H7 (cell line): ENCODE results near the gene NUDT3. TPM values are rescaled to one million over a fixed set of nuclear protein-coding genes. Genes with fewer than 3 reads are reported as not detected.

Source experiments
- DNase-seq: peaks from one replicate; pipeline ENCODE4 v3.0.0; 2012
- H3K27me3 ChIP-seq: 2 replicates; pipeline ENCODE4 v1.6.0; 2011; ENCODE audit warnings: mild to moderate bottlenecking, low read length; ENCODE audit not compliant: control insufficient read depth, insufficient read depth
- H3K36me3 ChIP-seq: replicated peaks from 2 replicates; pipeline ENCODE4 v1.5.1; 2011; ENCODE audit warnings: low read length; ENCODE audit not compliant: control insufficient read depth, insufficient read depth
- H3K4me3 ChIP-seq: 2 replicates; pipeline ENCODE4 v1.5.1; 2011; ENCODE audit warnings: low read depth, mild to moderate bottlenecking, control low read depth, low read length, moderate library complexity; ENCODE audit not compliant: insufficient read depth
- total RNA-seq: library from RNA; depleted of rRNA; stranded (reverse); fragments of >200 nt; shearing (Covaris generic); gene quantifications from 2 replicates; pipeline ENCODE4 v1.2.3, GENCODE V29; 2014

NUDT3 gene
- total RNA-seq, 1 experiment from 2014 or later: 28.0 TPM

DNA sequence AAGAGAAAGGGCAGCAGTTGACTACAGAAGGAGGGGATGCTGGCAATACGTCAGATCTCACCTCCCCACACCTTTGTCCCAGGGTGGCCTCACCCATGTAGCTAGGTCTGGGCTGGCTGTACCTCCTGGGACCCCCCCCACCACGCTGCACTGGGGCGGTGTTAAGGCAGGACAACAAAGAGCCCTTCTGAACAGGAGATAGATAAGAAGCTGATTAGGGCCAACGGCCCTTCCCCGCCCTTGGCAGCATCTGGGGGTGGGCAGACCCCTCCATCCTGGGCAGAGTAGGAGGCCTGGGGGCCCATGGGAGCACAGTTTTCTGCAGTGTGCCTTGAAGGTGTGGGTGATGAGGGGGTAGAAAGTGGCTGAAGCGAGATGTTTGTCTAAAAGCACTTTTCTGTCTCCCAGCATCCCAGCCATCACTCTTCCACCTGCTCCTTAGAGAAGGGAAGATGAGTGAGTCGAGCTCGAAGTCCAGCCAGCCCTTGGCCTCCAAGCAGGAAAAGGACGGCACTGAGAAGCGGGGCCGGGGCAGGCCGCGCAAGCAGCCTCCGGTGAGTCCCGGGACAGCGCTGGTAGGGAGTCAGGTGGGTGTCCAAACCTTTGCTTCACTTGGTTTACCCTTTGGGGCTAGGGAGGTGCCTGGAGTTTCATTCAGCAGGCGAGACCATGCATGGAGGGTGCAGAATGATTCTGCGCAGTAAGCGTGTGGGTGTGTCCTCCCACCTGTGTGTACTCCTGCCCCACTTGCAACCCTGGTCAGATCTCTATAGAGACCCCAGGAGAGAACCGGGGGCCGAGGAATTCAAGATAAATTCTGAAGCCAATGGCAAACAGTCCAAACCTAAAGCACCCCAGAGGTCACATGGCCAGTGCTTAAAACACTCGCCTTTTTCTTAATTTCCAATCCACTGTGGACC lies 151.9 kb downstream of the NUDT3 start:
- DNase-seq: peak; percentile 41
- H3K27me3 ChIP-seq: no peaks in the 10 kb centered on the region
- no peak overlapping the region for H3K4me3 ChIP-seq
- peaks cover 52% of the 10 kb centered on the region for H3K36me3 ChIP-seq

DNA sequence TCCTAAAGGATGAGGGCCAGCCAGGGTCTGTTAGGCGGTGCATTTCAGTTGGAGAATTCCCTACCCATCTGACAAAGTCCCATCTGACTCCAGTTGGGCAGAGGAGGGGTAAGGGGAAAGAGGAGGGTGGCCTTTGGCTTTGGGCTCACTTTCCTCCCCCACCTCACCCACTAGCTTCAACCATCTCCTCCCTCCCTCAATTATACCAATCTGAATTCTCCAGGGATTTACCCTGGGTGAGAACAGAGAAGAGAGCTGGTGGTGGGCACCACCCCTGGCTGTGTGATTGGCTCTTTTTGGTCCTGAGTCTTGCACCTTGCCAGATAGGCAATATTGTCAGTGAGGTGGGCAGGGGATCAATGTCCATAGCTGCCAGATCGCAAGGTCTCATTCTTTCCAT lies 152.6 kb downstream of the NUDT3 start:
- H3K27me3 ChIP-seq: no peaks in the 10 kb centered on the region
- peak; percentile 28 for DNase-seq
- peaks cover 52% of the 10 kb centered on the region for H3K36me3 ChIP-seq
- H3K4me3 ChIP-seq: 0 out of 2 replicates have a peak overlapping the region, but pooled peaks have one; percentile 2

DNA sequence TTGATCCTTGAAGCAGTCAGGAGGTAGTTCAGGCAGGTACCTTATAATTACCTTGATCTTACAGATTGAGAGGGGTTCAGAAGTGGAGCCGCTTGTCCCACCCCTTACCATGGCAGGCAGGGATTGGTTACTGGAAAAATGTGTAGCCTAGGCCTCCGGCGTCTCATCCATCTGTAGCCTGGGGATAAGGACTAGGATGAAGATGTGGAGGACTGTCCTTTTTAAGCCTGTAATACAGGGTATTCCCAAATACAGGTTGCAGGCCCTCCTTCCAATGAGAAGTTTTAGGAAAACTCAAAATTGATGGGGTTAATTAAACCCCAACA lies 153.0 kb downstream of the NUDT3 start:
- Histone ChIP-seq H3K36me3 (peaks cover 51% of the 10 kb centered on the region), H3K27me3 (no peaks in the 10 kb centered on the region), H3K4me3 (0 out of 2 replicates have a peak overlapping the region, but pooled peaks have one; percentile 1)
- peak; percentile 50 for DNase-seq

DNA sequence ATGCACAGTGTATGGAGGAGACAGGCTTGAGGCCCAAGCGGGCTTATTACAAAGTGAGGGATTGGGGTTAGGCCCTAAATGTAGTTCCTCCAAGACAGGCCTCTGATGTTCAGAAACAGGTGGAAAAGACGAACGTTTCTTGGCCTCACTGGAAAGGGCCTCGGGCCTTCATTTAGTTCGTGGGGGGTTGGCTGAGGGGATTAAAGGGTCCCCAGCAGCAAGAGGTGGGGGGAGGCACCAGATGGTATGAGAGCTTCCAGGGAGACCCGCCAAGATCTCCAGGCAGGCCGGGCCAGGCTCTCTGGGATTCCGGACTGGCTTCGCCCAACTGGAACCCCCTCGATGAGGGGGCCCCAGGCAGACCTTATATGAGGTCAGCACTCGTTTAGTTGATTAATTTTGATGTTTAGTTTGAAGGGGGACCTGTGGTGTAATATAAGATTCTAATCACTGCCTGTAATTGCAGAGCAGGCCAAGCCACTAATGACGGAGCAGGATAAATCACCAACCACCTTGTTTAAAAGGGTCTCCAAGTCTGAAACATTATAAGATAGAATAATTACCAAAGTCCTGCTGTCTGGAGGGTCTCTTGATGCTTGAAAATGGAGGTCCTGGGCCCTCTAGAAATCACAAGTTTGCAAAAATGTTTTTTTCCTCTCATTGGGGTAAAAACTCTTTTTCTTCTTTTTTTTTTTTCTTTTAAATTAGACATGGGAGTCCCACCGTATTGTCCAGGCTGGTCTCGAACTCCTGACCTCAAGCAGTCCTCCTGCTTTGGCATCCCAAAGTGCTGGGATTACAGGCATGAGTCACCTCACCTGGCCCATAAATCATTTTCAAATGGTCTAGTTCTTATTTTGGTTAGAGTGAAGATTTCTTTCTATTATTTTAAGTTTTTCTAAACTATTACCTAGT lies 153.6 kb downstream of the NUDT3 start:
- DNase-seq: peak; percentile 60
- peaks cover 46% of the 10 kb centered on the region for H3K36me3 ChIP-seq
- no peaks in the 10 kb centered on the region for H3K27me3 ChIP-seq
- H3K4me3 ChIP-seq: peak overlapping the region; percentile 95

DNA sequence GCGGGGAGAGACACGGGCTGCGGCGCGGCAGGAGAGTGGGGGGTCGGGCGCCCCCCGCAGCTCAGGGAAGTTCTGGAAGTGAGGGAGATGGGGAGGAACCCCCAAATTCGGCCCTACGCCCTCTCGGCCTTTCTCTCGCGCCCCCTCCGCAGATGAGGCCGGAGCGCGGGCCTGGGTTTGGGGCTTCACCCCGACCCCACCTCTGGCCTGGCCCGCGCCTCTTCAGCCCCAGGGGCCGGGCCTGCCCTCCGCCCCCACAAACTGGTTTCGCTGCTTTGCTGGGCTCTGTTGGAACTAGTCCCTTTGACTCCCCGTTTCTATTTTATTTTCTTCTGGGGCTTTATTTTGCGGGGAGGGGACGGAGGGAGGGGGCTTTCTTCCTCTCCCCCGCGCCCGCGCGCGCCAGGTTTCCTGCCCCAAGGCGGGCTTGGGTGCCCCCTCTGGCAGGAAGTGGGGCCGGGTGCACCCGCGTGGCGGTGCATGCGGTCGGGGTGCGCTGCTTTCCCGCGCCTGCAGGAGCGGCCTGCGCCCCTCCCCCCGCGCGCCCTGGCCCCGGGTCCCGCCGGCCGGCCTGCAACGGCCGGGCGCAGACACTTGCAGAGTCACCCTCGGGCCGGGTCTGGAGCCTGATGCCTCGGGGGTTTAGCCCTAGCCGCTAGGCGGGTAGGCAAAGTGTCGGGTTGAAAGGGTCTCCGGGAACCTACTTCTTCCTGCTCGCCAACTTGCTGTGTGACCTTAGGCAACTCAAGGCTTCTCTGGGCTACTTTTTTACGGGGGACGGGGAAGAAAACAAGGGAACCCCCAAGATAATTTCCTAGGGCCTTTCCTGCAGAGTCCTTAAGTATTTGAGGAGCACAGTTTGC lies 154.5 kb downstream of the NUDT3 start:
- H3K4me3 ChIP-seq: peak overlapping the region; percentile 95
- no peaks in the 10 kb centered on the region for H3K27me3 ChIP-seq
- peaks cover 38% of the 10 kb centered on the region for H3K36me3 ChIP-seq
- peak; percentile 89 for DNase-seq

DNA sequence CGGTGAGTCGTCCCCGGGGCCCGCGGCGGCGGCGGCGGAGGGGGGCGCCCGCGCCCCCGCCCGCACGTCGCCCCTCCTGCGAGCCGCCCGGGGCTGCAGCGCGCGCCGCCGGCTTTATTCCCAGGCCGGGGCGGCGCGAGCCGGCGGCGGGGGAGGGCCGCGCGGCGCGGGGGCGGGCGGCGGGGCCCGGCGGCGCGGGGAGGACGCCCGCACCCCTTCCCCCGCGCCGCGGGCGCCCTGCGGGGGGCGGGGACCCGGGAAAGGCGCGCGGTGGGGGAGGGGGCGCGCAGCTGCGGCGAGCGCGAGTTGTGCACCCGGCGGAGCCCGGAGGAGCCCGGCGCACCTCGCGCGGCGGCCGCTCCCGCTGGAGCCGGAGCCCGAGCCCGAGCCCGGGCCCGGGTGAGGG lies 155.2 kb downstream of the NUDT3 start:
- Histone ChIP-seq H3K4me3 (peak overlapping the region; percentile 95), H3K36me3 (peaks cover 32% of the 10 kb centered on the region), H3K27me3 (no peaks in the 10 kb centered on the region)
- peak; percentile 78 for DNase-seq

DNA sequence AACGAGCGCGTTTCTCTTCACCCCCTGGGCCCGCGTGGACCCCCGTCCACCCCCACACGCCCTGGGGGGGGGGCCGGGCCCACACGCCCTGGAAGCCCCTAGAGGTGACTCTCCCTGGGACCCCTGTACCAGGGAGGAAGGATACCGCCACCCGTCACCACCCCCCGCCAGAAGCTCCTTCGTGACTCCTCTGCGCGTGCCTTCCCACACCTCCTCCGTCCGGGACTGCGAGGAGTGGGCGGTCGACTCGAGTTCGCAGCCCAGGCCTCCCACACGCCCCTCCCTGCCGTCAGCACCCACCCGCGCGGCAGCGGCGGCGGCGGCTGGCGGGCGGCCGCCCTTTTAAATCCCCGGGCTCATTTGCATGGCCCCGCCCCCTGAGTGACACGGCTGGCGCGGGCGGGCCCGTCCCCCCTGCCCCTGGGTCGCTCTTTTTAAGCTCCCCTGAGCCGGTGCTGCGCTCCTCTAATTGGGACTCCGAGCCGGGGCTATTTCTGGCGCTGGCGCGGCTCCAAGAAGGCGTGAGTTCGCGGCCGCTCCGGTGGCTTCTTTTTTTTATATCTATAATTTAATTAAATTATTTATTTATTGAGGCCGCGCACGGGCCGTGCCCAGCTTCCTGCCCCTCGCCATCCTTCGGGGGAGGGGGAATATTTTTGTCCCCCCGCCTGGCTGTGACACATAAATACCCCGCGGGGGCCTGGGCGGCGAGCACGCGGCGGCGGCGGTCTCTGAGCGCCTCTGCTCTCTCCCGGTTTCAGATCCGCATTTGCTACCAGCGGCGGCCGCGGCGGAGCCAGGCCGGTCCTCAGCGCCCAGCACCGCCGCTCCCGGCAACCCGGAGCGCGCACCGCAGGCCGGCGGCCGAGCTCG lies 155.8 kb downstream of the NUDT3 start, which contains the start of gene HMGA1:
TSS of gene HMGA1 (plus strand) at position 431 of the 873 bp plus-strand sequence. CDS start 3,908 bp downstream, outside the sequence.
- Histone ChIP-seq H3K36me3 (peaks cover 26% of the 10 kb centered on the region), H3K27me3 (no peaks in the 10 kb centered on the region), H3K4me3 (peak within 1 kb of the TSS; percentile 95)
- DNase-seq: peak; percentile 99

DNA sequence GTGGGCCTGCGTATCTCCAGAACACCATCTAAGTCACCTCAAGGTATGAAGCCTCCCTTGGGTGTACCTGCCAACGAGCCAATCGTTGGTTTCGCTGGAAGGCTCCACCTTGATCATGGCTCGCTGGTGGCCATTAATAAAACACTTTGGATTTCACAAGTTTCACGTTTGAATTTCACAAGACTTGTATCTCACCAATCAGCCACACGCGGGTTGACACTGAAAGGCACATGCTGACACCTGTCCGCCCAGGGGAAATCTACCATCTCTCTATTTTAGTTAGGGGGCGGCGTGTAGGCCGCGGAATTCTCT lies 156.4 kb downstream of the NUDT3 start:
- Histone ChIP-seq H3K27me3 (no peaks in the 10 kb centered on the region), H3K4me3 (peak overlapping the region; percentile 86), H3K36me3 (peaks cover 20% of the 10 kb centered on the region)
- DNase-seq: no peak

DNA sequence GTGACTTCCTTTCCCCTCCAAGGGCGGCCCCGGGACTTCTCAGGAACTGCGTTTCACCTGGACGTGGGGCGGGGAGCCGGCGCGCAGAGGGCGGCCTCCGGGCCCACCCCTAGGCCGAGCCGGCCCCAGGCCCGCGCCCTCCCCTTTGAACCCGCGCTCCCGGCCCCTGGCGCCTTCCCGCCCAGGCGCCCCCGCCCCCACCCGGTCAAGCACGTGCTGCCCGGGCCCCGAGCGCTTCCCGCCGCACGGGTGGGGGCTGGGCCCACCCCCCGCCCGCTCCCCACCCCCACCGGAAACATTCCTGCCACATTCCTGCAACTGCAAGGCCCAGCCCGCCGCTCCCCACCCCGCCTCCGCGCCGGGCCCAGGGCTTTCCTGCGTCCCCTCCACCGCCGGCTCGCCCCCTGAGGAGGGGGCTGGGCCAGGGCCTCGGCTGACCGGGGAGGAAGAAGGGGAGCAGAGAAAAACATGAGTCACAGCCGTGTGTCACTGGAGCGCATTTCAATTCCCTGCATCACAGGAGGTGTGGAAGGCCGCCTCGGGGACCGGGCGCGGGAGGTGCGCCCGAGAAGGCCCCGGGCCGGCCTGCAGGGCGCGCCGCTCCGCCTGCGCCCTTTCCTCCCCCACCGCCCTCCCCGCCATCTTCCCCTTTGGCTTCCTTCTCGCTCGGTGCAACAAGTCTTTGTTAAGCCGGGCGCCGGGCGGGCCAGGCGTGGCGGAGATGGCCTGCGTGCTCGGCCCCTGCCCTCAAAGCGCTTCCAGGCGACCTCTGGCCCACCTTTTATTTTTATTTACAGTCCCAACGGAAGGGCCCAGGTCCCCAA lies 156.9 kb downstream of the NUDT3 start:
- H3K4me3 ChIP-seq: peak overlapping the region; percentile 86
- peaks cover 15% of the 10 kb centered on the region for H3K36me3 ChIP-seq
- no peaks in the 10 kb centered on the region for H3K27me3 ChIP-seq
- DNase-seq: peak; percentile 99

DNA sequence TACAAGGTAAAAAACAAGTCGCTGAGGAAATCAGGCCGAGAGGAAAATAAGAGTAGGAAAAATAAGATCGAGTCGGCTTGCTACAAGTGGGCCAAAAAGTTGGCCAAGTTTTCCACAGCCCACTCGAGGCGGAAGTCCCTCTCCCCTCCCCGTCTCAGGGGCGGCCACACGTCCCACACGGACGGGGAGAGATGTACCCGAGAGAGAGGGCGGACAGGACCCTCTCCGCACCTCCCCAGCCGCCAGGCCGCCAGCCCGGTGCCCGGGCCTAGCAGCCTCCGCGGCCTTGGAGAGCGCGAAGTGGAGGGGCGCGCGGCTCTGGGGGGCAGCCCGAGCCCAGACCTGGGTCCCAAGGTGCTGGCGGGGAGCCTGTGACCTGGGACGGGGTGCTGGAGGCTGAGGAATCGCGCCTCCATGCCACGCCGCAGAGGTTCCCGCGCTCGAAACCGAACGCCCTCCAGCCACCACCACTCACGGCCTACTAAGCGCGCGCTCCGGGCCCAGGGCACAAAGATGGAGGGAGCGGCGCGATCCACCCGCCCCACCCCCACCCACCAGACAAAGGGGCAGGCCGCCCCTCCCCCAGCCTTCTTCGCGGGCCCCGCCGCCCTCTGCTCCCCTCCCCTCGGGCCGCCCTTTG lies 157.7 kb downstream of the NUDT3 start:
- peak overlapping the region; percentile 50 for H3K4me3 ChIP-seq
- H3K27me3 ChIP-seq: no peaks in the 10 kb centered on the region
- DNase-seq: no peak
- H3K36me3 ChIP-seq: peaks cover 8% of the 10 kb centered on the region

DNA sequence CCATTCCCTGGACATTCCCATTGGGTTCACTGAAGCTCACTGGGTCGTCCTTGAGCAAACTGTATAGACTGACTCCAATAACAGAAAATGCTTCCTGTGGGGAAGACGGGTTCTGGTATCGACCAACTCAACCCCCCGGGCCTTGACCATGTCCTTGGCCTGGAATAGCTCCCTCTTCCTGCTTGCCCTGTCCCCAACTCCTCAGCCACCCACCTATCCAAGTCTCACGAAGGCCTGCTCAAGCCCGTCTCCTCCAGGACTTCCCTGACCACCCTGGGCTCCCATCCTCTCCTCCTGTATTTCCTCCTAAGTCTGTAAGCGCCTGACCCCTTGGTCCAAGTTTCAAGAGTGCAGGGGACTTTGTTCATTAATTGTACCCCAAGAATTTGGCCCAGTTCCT lies 158.6 kb downstream of the NUDT3 start:
- H3K27me3 ChIP-seq: no peaks in the 10 kb centered on the region
- peaks cover 3% of the 10 kb centered on the region; the same call in 1 of the 2 replicates for H3K36me3 ChIP-seq
- peak; percentile 34 for DNase-seq
- H3K4me3 ChIP-seq: no peak overlapping the region

DNA sequence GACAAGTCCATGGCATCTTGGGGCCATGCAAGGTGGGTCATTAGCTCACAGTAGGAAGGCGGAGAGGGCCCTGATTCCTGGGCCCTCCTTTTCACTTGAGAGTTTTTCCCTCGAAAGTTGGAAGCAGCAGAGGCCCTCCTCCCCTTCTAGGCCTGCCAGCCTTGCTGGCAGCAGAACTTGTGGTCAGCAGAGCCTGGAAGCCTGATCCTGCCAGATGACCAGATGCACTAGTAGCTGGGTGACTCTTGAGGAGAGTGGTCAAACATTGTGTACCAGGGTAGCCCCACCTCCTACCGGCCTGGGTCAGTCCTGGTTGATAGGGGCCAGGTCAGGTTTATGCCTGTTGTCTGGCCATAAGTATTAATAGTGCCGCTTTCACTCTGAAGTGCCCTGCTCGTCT lies 159.6 kb downstream of the NUDT3 start:
- Histone ChIP-seq H3K27me3 (no peaks in the 10 kb centered on the region), H3K36me3 (no peaks in the 10 kb centered on the region), H3K4me3 (no peak overlapping the region)
- peak; percentile 16 for DNase-seq
